Endothelial cell (in vitro differentiated cells): ENCODE measurements around the gene DSCAML1. TPM values are rescaled to one million over a fixed set of nuclear protein-coding genes. Genes with fewer than 3 reads are reported as not detected.

Experiments used
- DNase-seq: peaks from one replicate; pipeline ENCODE4 v3.0.0; 2021; ENCODE audit warnings: low spot score
- H3K27ac Mint-ChIP-seq: one replicate; pipeline ENCODE4 v1.8.0; 2021; ENCODE audit warnings: mixed read lengths, inconsistent platforms; ENCODE audit not compliant: unreplicated experiment
- H3K27me3 Mint-ChIP-seq: one replicate; pipeline ENCODE4 v1.8.0; 2021; ENCODE audit warnings: mild to moderate bottlenecking, moderate library complexity, mixed read lengths, inconsistent platforms; ENCODE audit not compliant: unreplicated experiment
- H3K36me3 Mint-ChIP-seq: one replicate; pipeline ENCODE4 v1.8.0; 2021; ENCODE audit warnings: mild to moderate bottlenecking, low read depth, mixed read lengths, inconsistent platforms; ENCODE audit not compliant: unreplicated experiment
- H3K4me1 Mint-ChIP-seq: one replicate; pipeline ENCODE4 v1.8.0; 2021; ENCODE audit warnings: mild to moderate bottlenecking, mixed read lengths, inconsistent platforms; ENCODE audit not compliant: unreplicated experiment
- H3K4me3 Mint-ChIP-seq: one replicate; pipeline ENCODE4 v1.8.0; 2021; ENCODE audit warnings: mild to moderate bottlenecking, mixed read lengths, inconsistent platforms; ENCODE audit not compliant: unreplicated experiment
- H3K9me3 Mint-ChIP-seq: one replicate; pipeline ENCODE4 v1.8.0; 2021; ENCODE audit warnings: mixed read lengths, inconsistent platforms; ENCODE audit not compliant: unreplicated experiment
- CTCF ChIP-seq: fragments of 200-600 bp; sonication (generic); IDR thresholded peaks from one replicate; pipeline ENCODE4 v1.5.0; 2021; ENCODE audit warnings: antibody characterized with exemption; ENCODE audit not compliant: unreplicated experiment
- total RNA-seq: library from RNA; stranded (reverse); fragmentation: NEBNext Ultra II Directional; extraction: Animal tissue kit (Norgen Biotek cat#: 25700); gene quantifications from one replicate; pipeline ENCODE4 v1.2.1, GENCODE V29; 2021; ENCODE audit not compliant: unreplicated experiment

Gene DSCAML1
- total RNA-seq, 1 donor from 2014 or later = 3.8 TPM

DNA sequence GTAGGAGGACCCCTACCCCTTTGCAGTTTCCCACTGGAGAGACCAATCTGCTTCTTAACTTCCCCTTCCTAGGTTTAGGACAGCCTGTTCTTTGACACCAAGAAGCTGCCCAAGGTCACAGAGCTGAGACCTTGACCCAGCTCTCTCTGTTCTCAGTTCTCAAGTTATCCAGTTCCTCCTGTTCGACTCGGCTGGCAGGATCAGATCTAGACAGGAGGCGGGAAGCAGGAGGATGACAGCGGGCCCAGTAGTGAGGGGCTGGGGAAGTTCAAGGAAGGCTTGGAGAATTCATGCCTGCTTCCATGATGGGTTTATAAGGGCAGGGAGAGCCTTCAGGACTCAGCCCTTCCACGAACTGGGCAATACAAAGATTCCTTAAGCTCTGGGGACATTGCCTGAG lies 210.6 kb downstream of the DSCAML1 start:
- no peak for DNase-seq
- Mint-ChIP-seq H3K27me3 (peaks cover 6% of the 10 kb centered on the region), H3K4me3 (no peak overlapping the region), H3K27ac (no peak overlapping the region), H3K9me3 (no peaks in the 10 kb centered on the region), H3K36me3 (no peaks in the 10 kb centered on the region), H3K4me1 (no peaks in the 10 kb centered on the region)
- no peak for TF ChIP-seq CTCF

DNA sequence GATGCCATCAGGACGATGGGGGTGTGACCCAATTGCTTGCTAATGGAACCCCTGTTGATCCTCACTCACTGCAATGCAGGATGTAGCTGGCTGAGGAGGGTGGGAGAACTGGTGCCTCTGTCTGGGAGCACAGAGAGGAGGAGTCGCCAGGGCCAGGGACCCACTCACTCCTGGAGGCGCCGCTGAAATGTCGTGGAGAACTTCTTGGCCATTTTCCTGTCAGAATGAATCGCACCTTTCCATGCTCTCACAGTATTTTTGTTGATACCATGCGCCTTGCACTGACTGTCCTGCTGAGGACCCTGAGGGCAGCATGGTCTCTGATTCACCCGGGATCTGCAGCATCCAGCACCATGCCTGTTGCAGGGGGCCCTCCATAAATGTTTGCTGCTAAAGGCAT lies 211.4 kb downstream of the DSCAML1 start:
- no peaks in the 10 kb centered on the region for H3K36me3 Mint-ChIP-seq
- no peak for TF ChIP-seq CTCF
- H3K4me3 Mint-ChIP-seq = no peak overlapping the region
- H3K4me1 Mint-ChIP-seq = no peaks in the 10 kb centered on the region
- peaks cover 6% of the 10 kb centered on the region for H3K27me3 Mint-ChIP-seq
- no peak overlapping the region for H3K27ac Mint-ChIP-seq
- DNase-seq = no peak
- H3K9me3 Mint-ChIP-seq = no peaks in the 10 kb centered on the region

- Mint-ChIP-seq H3K27me3 (peaks cover 6% of the 10 kb centered on the region), H3K4me3 (no peak overlapping the region), H3K4me1 (no peaks in the 10 kb centered on the region), H3K36me3 (no peaks in the 10 kb centered on the region), H3K27ac (no peak overlapping the region), H3K9me3 (no peaks in the 10 kb centered on the region)
- no peak for TF ChIP-seq CTCF
- no peak for DNase-seq
Measured at GRCh38 chr11:117584056-117584830, 212.8 kb downstream of the DSCAML1 start.

GRCh38 chr11:117583063-117583801 lies 213.8 kb downstream of the DSCAML1 start:
- Mint-ChIP-seq H3K4me1 (no peaks in the 10 kb centered on the region), H3K27ac (no peak overlapping the region)
- DNase-seq = no peak

More at GRCh38 chr11:117583063-117583801, 213.8 kb downstream of the DSCAML1 start:
- Mint-ChIP-seq H3K27me3 (peaks cover 6% of the 10 kb centered on the region), H3K9me3 (no peaks in the 10 kb centered on the region), H3K4me3 (no peak overlapping the region), H3K36me3 (no peaks in the 10 kb centered on the region)
- no peak for TF ChIP-seq CTCF
